DND-41 (cell line): ENCODE results near the gene NPC1L1.

ENCODE experiments used
- ATAC-seq: fragments of 200-7000 bp; cut with Tn5 transposase; 3 replicates; pipeline ENCODE4 v1.9.1; 2021; ENCODE audit warnings: low read depth; ENCODE audit not compliant: insufficient read depth
- DNase-seq: peaks from one replicate; pipeline ENCODE4 v3.0.0-alpha.2; 2020
- H2AFZ ChIP-seq: 2 replicates; pipeline ENCODE4 v1.6.0; 2012; ENCODE audit warnings: low read depth, low read length
- H3K27ac ChIP-seq: 2 replicates; pipeline ENCODE4 v1.5.1; 2012; ENCODE audit warnings: low read length, inconsistent platforms
- H3K27me3 ChIP-seq: fragments of 200-600 bp; sonication (generic); 2 replicates; pipeline ENCODE4 v1.6.0; 2012; ENCODE audit warnings: low read length, mild to moderate bottlenecking, inconsistent platforms; ENCODE audit not compliant: insufficient read depth, poor library complexity
- H3K36me3 ChIP-seq: 2 replicates; pipeline ENCODE4 v1.5.1; 2012; ENCODE audit warnings: low read length, inconsistent platforms; ENCODE audit not compliant: insufficient read depth
- H3K4me1 ChIP-seq: 2 replicates; pipeline ENCODE4 v1.5.1; 2012; ENCODE audit warnings: mild to moderate bottlenecking, low read length; ENCODE audit not compliant: insufficient read depth
- H3K4me2 ChIP-seq: 2 replicates; pipeline ENCODE4 v1.6.0; 2012; ENCODE audit warnings: mild to moderate bottlenecking, moderate library complexity, low read length, inconsistent platforms; ENCODE audit not compliant: insufficient read depth
- H3K4me3 ChIP-seq, 2 experiments: fragments of 200-600 bp in 1 of 2; shearing (Covaris generic) in 1 of 2; 2 replicates each; pipeline ENCODE4 v1.5.1; 2012 to 2016; ENCODE audit warnings: inconsistent platforms in 2 of 2, low read length in 2 of 2, mild to moderate bottlenecking in 2 of 2, low read depth in 1 of 2, moderate library complexity in 1 of 2
- H3K79me2 ChIP-seq: 2 replicates; pipeline ENCODE4 v1.6.0; 2012; ENCODE audit warnings: low read length, inconsistent platforms; ENCODE audit not compliant: insufficient read depth
- H3K9ac ChIP-seq: 2 replicates; pipeline ENCODE4 v1.6.0; 2012; ENCODE audit warnings: low read depth, mild to moderate bottlenecking, inconsistent platforms, low read length, moderate library complexity
- H3K9me3 ChIP-seq: 2 replicates; pipeline ENCODE4 v1.5.1; 2012; ENCODE audit warnings: low read length, moderate library complexity, mild to moderate bottlenecking, inconsistent platforms; ENCODE audit not compliant: insufficient read depth, severe bottlenecking
- H4K20me1 ChIP-seq: 2 replicates; pipeline ENCODE4 v1.6.0; 2012; ENCODE audit warnings: low read length; ENCODE audit not compliant: insufficient read depth
- EZH2 ChIP-seq: IDR thresholded peaks from 3 replicates; pipeline ENCODE4 v1.6.1; 2012; ENCODE audit warnings: borderline replicate concordance, low read depth, mild to moderate bottlenecking, moderate library complexity, low read length, inconsistent platforms; ENCODE audit not compliant: severe bottlenecking
- TF ChIP-seq, protein P1 (sequence below): IDR thresholded peaks from 2 replicates; pipeline ENCODE4 v1.5.1; 2012; ENCODE audit warnings: borderline replicate concordance, low read length, moderate library complexity, mild to moderate bottlenecking; ENCODE audit not compliant: poor library complexity, severe bottlenecking; ENCODE audit errors: extremely low read depth

NPC1L1 gene

DNA sequence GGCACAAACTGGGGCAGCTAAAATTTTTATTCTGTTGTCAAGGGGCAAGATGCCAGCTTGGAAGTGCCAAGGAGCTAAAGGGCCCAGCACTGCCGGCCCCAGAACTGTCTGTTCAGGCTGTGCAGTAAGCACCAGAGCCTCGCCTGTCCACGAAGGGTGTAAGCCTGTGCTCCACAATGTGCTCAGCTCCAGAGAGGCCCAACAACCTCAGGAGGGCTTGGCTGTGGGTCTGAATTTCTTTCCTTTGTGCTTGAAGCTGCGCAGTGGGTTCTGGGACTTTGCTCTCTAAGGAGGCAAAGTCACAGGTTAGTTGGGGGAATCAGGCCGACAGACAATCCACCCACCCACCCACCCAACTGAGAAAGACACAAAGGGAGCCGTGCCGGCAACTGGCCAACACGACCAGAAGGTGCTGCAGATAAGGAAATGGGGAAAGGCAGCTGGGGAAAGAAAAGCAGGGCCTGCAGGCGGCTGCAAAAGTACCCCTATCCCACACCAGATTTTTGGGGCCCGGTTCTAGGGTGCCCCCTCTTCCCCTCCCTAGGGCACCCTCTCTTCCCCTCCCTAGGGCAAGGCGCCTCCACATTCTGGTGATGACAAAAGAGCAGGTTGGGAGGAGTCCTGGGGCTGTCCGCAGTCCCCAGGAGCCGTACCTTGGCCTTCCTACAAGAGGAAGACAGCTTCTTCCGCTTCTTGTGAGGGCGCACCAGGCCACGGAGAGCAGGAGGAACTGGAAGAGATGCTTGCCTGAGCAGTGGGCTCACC lies 24.8 kb upstream of the NPC1L1 start:
- H3K4me1 ChIP-seq, result no peaks in the 10 kb centered on the region
- H4K20me1 ChIP-seq, result peaks cover 54% of the 10 kb centered on the region
- no peak overlapping the region for H3K9ac ChIP-seq
- H2AFZ ChIP-seq, result no peak overlapping the region
- H3K27me3 ChIP-seq, result no peaks in the 10 kb centered on the region
- DNase-seq (no peak), ATAC-seq (peak; percentile 55)
- no peak overlapping the region for H3K27ac ChIP-seq
- no peak overlapping the region for H3K4me3 ChIP-seq
- H3K4me2 ChIP-seq, result no peak overlapping the region
- peaks cover 69% of the 10 kb centered on the region for H3K36me3 ChIP-seq
- no peaks in the 10 kb centered on the region for H3K79me2 ChIP-seq
- TF ChIP-seq EZH2, result no peak
- TF ChIP-seq, protein P1, sequence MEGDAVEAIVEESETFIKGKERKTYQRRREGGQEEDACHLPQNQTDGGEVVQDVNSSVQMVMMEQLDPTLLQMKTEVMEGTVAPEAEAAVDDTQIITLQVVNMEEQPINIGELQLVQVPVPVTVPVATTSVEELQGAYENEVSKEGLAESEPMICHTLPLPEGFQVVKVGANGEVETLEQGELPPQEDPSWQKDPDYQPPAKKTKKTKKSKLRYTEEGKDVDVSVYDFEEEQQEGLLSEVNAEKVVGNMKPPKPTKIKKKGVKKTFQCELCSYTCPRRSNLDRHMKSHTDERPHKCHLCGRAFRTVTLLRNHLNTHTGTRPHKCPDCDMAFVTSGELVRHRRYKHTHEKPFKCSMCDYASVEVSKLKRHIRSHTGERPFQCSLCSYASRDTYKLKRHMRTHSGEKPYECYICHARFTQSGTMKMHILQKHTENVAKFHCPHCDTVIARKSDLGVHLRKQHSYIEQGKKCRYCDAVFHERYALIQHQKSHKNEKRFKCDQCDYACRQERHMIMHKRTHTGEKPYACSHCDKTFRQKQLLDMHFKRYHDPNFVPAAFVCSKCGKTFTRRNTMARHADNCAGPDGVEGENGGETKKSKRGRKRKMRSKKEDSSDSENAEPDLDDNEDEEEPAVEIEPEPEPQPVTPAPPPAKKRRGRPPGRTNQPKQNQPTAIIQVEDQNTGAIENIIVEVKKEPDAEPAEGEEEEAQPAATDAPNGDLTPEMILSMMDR, result no peak
- no peaks in the 10 kb centered on the region for H3K9me3 ChIP-seq

DNA sequence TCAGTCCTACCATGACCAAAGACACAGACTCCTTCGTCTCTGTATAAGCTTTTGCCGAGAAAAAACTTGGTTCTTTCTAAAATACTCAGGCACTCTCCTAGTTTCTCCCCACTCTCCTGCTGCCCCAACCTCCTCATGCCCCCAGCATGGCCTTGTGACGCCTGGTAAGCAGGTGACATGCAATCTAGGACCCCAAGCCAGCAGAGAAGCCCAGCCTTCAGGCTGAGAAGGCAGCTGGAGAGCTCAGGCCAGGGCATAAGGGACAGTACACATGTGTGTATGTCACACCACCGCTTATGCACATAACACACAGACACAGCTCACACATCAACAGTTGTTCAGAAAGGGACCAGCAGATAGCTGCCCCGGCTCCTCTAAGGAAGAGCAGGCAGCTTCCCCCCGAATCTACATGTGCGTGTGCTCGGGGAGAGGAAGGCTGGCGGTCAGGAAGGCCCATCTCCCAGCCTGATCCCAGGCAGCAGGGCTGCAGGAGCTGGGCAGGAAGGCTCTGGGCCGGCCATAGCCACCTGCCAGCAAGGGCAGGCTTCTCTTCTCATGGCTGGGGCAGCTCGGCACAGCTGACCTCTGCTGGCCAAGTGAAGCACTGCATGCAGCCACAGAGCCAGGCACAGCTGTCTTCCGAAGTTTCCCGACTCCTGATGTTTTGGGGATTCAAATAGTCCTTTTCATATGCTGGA lies 24.1 kb upstream of the NPC1L1 start:
- peaks cover 54% of the 10 kb centered on the region for H4K20me1 ChIP-seq
- ATAC-seq (peak; percentile 80), DNase-seq (peak; percentile 64)
- no peak overlapping the region for H2AFZ ChIP-seq
- no peaks in the 10 kb centered on the region for H3K79me2 ChIP-seq
- H3K4me1 ChIP-seq, result no peaks in the 10 kb centered on the region
- no peaks in the 10 kb centered on the region for H3K27me3 ChIP-seq
- H3K9me3 ChIP-seq, result no peaks in the 10 kb centered on the region
- no peak overlapping the region for H3K4me3 ChIP-seq
- no peak overlapping the region for H3K27ac ChIP-seq
- no peak overlapping the region for H3K9ac ChIP-seq
- peaks cover 62% of the 10 kb centered on the region for H3K36me3 ChIP-seq
- no peak for TF ChIP-seq EZH2
- TF ChIP-seq, protein P1, result peak; percentile 93
- no peak overlapping the region for H3K4me2 ChIP-seq

DNA sequence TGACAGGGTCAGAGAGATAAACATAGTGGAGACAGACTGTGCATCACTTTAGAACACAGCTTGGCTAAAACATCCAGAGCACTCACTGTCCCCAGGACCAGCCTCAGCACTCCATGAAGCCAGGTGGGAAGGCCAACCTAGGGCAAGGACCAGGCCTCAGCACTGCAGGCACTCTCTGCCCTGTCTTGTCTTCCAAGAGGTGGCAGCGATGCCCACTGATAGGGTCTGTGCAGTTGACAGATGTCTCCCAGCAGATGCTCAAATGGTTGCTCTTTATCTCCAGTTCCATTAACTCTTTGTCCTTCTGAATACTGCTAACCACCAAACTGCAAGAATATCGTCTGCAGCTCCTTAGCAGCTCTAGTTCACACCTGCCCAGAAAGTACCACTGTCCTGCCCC lies 23.5 kb upstream of the NPC1L1 start:
- no peak overlapping the region for H3K9ac ChIP-seq

More for the DNA sequence above, 23.5 kb upstream of the NPC1L1 start:
- Histone ChIP-seq H3K27ac (no peak overlapping the region), H2AFZ (no peak overlapping the region), H3K4me3 (no peak overlapping the region), H4K20me1 (peaks cover 50% of the 10 kb centered on the region), H3K9me3 (no peaks in the 10 kb centered on the region), H3K27me3 (no peaks in the 10 kb centered on the region), H3K36me3 (peaks cover 55% of the 10 kb centered on the region), H3K4me2 (no peak overlapping the region), H3K79me2 (no peaks in the 10 kb centered on the region), H3K4me1 (no peaks in the 10 kb centered on the region)
- no peak for TF ChIP-seq EZH2
- TF ChIP-seq, protein P1, result peak; percentile 2
- ATAC-seq, result no peak
- no peak for DNase-seq
